SHP77 (cell line): ENCODE results near the gene PCBP3.
"Not testable (repeated sequence)": the region's sequence is repeated elsewhere in the genome, so short reads cannot be mapped to it uniquely, and the experiment has no call there.

ENCODE experiments used
- DNase-seq, 2 experiments: peaks; one replicate each; lab custom pipeline; 2025; lab: John Stamatoyannopoulos, UW

Gene PCBP3

DNA sequence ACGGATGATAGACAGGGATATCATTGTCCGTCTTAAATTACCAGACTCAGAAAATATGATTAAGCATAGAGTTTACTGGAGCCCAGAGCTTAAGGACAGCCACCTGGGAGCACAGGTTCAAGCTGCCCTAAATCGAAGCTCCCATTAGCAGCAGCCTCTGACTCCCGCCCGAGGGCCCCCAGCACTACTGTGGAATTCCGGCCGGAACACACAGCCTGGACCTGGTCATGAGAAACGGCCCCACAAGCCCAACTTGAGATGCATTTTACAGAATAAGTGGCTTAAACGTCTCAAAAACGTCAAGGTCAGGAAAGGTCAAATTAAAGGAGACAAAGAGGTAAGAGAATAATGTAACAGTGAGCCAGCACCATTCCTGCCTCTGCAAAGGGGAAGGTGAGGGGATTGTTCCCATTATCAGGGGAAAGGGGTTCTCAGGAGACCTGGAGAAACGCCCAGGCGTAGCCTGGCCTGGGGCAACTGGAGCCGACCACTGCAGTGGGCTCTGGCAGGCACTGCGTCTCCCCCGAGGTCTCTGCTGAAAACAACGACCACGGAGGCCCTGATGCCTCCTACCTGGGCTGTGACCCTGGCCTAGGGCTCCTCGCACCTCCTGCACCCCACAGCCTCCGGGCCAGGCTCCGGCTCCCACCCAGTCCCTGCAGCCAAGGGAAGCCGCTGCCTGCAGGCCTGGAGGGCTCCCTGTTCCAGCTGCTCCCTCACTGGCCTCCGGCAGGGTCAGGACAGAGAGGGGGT is 326.6 kb downstream of the PCBP3 start:
- no peak for DNase-seq

DNA sequence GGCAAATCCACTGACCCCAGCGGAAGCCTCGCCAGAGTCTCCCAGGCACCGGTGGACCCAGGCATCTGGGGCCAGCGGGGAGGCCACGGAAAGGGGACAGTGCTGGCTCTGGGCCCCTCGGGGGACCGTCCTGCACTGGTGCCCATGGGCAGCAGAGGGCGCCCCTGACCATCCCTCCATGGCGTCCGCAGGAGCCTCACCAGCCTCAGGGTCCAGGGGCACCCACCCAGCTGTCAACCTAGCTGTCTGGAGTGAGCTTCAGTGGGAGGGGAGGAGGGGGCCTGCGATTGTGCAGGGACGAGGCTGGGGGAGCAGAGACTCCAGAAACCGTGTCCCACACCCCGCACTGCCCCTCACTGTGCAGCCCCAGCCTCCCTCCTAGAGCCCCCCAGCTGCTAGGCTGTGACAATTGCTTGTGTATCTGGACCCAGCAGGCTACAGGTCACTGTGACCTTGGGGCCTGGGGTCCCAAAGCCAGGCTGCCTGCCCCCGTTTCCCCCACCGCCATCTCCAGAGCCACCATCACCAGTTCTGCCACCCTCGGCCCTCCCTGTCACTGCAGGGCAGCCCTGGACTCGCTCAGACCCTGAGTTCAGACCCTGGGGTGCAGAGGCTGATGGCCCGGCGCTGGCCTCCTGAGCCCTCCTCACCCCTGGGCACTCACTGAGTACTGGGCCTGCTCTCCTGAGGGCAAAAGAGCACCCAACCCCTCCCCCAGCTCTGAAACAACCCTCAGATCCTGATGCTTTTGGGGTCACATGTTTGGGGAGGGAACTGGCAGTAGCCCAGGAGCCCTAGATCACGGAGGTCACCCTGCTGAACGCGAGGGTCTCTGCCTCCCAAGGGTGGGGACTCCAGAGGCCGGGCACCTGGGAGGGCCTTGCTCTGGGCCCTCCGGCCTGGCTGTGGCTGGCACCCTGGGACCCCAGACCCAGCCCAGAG is 327.4 kb downstream of the PCBP3 start:
- DNase-seq: peak in 1 of 2 experiments; percentile 28

DNA sequence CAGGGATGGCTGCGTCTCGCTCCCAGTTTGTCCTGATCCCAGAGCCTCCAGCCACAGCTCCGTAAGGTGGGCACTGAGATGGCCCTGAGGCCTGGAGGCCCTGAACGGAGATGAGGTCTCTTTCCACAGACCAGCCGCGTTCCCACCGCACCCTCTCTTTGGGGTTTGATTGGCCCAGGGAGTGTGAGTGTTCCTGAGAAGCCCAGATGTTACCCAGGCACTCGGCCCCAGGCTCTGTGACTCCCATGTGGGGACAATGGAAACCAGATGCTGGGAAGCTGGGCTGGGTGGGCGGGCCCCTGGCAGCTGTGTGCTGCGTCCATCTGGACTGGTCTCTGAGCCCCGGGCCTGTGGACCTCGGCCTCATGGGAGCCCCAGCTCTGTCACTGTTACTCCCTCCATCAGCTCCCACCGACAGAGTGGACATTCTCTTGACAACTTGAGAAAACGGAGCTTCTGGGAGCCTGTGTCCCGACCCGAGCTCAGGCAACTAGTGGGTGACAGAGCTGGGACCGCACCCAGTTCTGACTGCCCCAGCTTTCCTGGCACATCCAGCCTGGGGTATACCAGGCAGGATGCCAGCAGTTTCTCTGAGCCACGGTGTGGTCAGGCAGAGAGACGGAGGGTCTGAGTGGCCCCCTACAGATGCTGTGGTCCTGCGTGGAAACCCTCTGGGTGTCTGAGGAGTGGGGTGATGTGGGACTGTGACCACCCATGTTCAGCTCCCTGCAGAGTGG is 328.3 kb downstream of the PCBP3 start:
- no peak for DNase-seq

DNA sequence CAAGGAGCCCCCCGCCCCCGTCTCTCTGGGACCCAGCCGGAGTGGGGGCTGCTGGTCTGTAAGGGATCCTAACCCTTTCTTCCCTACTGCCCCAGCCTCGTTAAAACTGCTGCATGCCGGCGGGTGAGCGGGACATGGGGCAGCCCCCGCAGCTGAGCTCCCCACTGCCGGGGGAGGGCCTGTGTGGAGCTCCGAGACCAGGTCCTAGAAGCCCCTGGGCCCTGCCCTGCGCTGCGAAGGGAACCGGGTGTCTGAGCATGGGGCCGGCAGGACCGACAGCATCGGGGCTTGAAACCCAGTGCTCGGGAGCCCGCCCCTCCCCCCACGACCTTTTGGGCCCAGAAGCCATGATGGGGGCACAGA is 328.8 kb downstream of the PCBP3 start:
- no peak for DNase-seq

DNA sequence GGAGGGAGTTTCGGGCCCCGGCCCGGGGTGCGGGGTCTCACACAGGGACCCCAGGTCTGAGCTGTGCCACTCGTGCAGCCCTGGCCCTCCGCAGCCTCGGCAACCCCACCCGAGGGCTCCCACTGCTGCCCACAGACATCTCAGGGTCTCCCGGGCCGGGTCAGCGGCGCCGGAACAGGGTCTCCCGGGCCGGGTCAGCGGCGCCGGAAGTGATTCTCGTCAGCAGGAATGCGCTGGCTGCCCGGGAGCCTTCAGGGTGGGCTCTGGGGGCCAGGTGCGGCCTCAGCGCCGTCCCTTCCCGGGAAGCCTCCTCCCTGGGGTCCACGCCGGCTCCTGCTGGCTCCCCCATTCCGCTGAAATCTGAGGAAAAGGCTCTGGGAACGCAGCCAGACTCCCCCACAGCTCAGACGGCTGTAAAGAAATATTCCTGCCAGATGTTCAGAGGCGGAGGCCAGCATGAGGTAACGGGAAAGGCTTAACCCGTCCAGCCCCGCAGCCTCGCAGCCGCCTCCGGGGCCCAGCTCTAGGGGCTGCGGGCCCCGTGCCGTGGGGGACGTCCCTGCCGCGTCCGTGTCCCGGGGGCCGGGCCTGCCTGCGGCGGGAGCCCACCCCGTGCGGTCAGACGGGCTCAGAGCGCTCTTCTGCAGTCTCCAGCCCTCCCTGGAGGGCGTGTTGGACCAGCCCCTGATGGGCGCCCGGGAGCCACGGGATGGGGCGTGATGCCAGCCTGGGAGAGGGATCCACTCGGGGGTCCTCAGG is 329.4 kb downstream of the PCBP3 start:
- DNase-seq: peak in 1 of 2 experiments; percentile 41

DNA sequence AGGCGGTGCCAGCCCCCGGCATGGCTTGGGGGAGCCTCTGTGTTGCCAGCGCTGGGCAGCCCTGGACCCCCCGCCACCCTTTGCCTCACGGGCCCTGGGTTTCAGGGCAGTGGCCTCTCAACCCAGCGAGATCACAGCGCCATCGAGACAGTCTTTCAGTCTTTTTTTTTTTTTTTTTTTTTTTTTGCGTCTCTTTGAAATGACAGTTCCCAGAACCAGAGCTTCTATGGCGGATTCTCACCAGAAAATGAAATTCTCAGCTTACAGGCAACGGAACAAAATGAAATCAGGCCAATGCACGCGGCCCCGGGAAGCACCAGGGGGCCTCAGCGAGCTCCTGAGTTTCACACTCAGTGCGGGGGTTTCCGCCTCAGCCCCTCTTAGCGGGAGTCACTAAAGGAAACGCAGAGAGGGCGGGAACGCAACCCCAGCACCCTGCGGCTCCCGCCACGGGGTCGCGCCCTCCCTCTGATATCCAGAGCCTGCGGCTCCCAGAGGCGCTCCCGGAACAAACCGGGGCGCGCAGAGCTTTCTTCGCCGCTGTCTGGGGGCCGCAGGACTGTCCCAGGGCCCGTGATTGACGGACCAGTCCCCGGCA is 330.0 kb downstream of the PCBP3 start:
- peak; percentile 54 to 71 for DNase-seq

DNA sequence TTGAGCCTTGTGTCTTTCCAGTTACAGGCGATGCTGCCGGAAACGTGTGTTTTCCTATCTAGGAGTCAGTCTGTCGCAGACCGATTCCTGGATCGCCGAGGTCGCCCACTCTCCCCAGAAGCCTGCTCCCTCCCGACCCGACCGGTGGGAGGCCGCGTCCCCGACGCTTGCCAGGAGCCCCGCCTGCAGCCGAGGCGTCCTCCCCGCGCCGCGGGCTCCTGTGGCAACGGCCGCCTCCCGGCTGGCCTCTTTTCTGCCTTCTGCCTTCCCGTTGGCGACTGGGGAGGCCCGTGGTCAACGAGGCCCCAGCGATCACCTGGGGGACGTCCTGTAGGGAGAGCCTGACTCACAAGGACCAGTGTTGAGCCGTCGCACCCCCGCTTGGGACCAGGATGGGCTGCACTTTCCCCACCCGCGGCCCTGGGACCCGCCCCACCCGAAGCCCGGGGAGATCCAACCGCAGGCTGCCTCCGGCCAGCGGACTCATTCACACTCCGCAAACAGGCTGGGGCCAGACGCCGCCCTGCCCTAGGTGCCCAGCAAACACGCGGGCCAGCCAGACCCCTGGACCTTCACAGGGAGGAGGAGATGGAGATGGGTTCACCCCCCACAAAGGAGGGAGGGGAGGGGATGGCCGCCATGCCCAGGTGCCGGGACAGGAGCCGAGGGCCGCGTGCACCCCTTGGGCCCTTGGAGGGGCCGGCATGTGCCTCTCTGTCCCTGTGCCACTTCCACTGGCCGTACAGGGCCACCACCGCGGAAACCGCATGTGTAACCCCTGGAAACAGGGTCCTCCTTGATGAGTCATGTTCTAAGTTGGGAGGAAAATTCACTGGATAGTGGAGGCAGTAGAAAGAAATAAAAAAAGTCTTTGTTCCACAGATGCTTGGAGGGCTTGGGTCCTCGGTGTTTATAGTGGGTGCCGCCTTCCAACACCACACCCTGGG is 330.8 kb downstream of the PCBP3 start:
- peak in 1 of 2 experiments; percentile 31 for DNase-seq

DNA sequence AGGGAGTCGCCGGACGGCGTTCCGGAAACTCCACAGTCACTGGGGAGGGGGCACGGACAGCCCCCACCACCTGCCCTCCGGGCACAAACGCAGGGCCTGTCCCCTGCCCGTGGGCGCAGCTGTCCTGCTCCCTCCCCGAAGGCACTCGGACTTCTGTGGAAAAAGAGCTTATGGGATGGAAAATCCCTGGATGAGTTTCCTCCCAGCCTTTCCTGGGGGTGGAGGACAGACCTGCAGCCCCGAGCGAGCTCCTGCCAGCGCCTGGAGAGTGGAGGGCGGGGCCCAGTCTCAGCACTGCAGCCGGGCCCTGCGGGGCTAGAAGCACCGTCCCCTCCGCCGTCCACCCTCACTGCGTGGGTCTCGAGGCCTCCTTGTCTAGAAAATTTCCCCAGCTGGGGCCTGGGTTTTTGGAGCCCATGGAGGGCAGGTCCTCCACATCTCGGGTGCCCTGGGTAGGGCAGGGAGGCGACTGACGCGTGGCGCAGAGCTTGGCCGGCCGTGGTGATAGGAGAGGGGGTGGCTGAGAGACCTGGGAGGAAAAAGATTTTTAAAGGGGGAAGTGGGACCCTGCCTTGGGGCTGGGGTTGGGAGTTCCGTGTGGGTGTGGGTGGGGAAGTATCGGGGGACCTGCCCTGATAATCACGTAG is 331.6 kb downstream of the PCBP3 start:
- peak in 1 of 2 experiments; percentile 8 for DNase-seq

DNA sequence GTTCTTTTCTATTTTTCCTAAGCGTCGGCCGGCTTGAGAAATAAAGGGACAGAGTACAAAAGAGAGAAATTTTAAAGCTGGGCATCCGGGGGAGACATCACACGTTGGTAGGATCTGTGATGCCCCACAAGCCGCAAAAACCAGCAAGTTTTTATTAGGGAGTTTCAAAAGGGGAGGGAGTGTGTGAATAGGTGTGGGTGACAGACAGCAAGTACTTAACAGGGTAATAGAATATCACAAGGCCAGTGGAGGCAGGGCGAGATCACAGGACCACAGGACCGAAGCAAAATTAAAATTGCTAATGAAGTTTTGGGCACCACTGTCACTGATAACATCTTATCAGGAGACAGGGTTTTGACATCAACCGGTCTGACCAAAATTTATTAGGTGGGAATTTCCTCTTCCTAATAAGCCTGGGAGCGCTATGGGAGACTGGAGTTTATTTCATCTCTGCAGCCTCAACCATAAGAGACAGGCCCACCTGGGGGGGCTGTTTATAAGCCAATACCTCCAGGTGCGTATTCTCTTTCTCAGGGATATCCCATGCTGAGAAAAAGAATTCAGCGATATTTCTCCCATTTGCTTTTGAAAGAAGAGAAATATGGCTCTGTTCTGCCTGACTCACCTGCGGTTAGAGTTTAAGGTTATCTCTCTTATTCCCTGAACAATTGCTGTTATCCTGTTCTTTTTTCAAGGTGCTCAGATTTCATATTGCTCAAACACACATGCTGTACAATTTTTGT is 332.3 kb downstream of the PCBP3 start:
- DNase-seq: not testable (repeated sequence)

DNA sequence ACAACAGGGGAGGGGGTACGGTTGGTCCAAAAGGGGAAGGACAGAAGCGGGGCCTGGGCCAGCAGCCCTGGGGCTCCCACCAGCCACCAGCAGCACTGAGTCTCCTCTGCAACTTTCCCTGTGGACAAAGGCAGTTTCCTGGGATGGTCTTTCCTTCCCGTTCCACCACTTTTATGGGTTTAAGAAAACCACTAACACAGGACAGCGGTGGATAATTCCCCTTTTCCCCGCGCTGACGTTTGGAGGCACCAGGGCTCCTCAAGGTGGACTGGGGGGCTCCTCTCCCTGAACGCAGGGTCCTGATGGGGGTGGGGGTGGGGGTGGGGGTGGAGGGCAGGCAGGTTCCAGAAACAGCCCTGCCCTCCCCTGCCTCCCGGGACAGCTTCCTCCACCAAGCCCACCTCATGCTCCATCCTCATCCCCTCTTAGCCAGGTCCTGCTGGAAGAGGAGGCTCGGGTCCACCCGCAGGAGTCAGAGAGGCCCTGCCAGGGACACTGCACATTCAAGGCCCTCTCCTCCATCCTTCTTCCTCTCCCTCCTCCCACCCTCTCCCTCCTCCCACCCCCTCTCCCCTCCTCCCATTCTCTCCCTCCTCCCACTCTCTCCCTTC is 333.3 kb downstream of the PCBP3 start:
- no peak for DNase-seq

DNA sequence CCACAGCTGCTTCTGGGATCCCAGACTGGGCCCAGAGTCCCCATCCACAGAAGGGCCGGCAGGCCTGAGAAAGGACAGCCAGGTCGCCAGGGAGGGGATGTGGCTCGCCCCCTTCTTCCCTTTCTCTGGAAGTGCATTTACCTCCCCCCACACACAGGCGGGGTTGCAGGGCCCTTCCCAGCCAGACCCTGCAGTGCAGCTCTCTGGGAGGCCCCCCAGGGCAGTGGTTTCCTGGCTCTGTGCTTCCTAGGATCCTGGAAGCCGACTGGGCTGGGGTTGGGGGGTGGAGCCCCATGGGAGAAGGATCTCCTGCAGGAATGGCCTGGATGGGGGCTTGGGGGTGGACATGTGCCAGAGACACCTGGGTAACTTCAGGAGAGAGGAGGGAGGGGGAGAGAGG is 333.9 kb downstream of the PCBP3 start:
- DNase-seq: no peak

DNA sequence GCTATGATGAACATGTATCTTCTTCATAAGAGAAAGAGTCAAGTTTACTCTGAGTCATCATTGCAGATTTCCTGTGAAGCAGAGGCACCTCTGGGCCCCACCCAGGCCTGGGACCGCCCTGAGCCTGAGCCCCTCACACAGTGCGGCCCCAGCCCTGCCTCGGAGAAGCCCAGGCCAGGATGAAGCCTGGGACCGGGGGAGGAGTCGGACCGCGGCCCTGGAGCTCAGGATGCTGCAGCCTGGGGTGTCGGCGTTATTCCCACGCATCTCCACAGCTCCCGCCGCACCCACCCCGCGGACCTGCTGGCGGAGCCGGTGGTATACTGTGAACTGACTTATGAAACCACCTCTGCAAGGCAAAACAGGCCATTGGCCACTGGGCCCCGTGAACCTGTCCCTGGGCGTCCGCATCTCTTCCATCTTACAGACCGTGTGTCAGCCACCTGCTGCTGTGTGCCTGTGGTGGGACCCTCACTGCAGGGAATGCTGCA is 335.7 kb downstream of the PCBP3 start:
- DNase-seq: no peak

DNA sequence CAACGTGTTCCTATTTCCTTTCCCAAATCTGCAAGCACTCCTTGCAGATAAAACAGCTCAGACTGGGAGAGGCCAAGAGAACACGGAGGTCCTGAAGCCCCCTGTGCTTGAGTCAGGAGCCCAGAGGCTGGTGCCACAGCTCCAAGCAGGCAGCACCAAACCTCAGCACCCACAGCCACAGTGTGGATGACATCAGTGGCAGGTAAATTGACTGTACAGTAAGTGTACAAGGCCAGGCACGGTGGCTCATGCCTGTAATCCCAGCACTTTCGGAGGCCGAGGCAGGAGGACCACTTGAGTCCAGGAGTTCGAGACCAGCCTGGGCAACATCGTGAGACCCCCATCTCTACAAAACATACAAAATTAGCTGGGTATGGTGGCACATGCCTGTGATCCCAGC is 336.1 kb downstream of the PCBP3 start:
- DNase-seq: no peak

DNA sequence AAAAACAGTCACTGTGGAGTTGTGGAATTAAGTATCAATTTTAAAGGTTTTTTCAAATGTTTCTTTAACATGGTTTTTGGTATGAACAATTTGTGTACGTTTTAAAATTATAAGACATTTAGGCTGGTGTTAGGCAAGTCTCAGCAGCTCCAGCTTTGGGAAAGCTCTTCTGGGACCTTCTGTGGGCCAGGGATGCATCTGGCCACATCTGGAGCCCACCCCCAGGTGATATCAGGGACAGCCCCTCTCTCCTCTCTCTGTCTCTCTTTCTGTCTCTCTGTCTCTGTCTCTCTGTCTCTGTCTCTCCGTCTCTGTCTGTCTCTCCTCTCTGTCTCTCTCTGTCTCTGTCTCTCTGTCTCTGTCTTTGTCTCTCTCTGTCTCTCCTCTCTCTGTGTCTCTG is 336.7 kb downstream of the PCBP3 start:
- DNase-seq: no peak

DNA sequence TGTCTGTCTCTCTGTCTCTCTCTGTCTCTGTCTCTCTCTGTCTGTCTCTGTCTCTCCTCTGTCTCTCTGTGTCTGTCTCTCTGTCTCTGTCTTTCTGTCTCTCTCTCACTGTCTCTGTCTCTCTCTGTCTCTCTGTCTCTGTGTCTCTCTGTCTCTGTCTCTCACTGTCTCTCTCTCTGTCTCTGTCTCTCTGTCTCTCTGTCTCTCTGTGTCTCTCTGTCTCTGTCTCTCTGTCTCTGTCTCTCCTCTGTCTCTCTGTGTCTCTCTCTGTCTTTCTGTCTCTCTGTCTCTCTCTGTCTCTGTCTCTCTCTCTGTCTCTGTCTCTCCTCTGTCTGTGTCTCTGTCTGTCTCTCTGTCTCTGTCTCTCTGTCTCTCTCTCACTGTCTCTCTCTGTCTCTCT is 337.2 kb downstream of the PCBP3 start:
- no peak for DNase-seq

DNA sequence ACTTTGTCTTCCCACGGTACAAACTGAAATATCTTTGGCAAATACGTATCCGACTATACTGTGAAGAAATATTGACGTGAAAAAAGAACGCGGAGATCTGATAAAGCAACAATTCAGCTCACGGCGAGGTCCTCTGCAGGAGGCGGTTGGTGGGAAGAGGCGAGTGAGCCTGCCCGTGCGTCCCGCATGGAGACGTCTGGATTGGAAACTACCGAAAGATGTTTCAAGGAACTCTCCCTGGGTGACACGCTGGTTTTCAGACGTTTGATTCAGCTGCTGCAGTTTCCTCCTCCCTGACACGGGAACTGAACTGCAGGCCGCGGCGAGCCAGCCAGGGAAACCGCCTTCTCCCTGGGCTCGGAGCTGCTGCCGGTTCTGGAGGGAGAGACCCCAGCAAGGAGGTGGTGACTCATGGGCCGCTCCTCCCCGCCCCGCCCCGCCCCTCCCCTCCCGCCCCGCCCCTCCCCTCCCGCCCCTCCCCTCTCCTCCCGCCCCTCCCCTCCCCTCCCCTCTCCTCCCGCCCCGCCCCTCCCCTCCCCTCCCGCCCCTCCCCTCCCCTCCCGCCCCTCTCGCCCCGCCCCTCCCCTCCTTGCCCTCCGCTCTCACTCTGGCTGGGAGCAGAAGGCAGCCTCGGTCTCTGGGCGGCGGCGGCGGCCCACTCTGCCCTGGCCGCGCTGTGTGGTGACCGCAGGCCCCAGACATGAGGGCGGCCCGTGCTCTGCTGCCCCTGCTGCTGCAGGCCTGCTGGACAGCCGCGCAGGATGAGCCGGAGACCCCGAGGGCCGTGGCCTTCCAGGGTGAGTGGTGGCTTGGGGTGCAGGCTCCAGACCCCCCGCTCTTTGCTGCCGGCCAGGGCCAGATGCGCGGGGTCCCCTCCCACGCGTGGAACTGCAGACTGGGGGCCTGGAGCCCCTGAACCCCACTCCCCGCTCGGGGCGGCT is 337.9 kb downstream of the PCBP3 start, which contains the start of gene COL6A1:
Gene COL6A1, plus strand, starts transcription at position 620 of the 941 bp plus-strand sequence. Its CDS starts 81 bp downstream, at position 701.
- peak; percentile 51 to 55 for DNase-seq
